Amniotic epithelial cell (primary cell): ENCODE measurements around the gene PLA2G1B.
A peak's percentile ranks its signal among the peaks of the same experiment; 100 is the strongest.

Experiments
- DNase-seq: peaks from one replicate; pipeline ENCODE4 v3.0.0-alpha.2; 2010; ENCODE audit warnings: low read depth

Gene PLA2G1B

GRCh38 chr12:120327593-120327992, at the start of gene PLA2G1B:
TSS of gene PLA2G1B (minus strand) at chr12:120327779. CDS start at chr12:120327753, 26 bp downstream.
- no peak for DNase-seq

DNA sequence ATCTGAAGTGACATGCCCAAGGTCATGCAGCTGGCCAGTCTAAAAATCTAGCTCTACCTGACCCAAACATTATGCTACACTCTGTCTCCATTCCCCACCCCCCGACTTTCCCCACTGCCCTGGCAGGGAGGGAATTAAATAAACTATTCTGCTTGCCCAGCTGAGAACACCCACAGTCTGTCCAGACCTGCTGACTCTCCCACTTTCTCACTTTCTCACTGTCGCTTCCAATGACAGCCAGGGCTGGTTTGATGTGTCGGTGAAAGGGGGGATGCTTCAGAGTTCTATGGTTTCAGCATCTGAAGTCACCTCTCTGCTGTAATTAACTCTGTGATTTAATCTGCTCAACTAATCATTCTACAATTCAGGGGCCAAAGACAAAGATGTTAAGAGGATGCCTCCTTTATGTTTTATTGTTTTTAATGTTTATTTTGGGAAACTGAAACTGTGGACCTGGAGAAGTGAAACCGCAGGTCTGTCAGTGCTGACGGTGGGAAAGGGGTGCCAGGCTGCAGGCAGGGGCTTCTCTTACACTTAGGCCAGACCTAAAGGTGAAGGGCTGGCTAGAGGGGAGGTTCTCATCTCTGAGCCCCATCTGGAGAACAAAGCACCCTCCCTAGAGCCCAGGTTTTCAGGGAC, 49.5 kb upstream of the PLA2G1B start:
- no peak for DNase-seq

DNA sequence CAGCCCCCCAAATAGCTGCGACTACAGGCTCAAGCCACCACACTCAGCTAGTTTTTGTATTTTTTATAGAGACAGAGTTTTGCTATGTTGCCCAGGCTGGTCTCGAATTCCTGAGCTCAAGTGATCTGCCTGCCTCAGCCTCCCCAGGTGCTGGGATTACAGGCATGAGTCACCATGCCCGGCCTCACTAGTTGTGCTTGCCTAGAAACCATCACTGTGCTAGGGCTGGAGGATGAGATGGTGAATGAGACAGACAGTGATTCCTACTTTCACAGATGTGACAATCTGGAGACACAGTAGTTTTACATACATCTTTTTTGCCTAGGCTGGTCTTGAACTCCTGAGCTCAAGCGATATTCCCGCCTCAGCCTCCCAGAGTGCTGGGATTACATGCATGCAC, 48.8 kb upstream of the PLA2G1B start:
- peak; percentile 19 for DNase-seq

- DNase-seq: no peak
Observed at GRCh38 chr12:120376009-120376408, 48.4 kb upstream of the PLA2G1B start.

GRCh38 chr12:120373683-120374082, 46.1 kb upstream of the PLA2G1B start:
- no peak for DNase-seq

- DNase-seq: no peak
Observed at GRCh38 chr12:120370343-120371243, 43.0 kb upstream of the PLA2G1B start.

GRCh38 chr12:120369603-120370342, 42.2 kb upstream of the PLA2G1B start:
- no peak for DNase-seq

DNA sequence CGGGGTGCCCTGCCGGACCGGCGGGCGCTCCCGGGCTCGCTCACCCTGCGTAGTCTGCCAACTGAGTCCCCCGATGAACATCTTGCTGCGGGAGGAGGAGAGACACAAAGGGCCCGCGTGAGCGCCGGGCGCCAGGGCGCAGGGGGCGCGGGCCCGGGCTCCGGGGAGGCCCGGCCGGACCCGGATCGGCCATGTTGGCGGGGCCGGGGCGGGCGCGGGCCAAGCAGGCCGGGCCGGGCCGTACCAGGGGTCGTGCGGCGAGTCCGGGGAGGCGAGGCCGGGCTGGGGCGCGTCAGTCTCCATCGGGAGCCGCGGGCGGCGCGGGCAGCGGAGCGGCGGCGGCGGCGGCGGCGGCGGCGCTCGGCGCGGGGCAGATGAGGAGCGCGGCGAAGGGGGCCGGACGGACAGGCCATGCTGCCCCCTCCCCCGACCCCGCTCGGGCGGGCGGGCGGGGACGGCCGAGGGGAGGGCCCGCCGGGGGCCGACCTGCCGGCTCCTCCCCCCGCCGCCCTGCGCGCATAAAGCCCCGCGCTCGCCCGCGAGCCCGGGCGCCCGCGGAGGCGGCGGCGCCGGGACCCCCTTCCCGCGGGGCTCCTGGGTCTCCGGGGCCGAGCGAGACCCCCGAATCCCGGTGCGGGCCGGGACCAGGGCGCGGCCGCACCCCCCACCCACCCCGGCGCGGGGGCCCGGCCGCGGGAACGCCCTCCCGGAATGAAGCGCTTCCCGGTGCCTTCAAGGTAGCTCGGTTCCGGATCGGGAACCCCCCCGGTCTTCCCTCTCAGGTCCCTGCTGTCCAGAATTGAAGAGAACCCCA, 41.4 kb upstream of the PLA2G1B start, which contains the start of gene MSI1:
Gene MSI1 (minus strand): TSS at position 376 of the 814 bp plus-strand sequence. CDS start 73 bp downstream, at position 303.
- DNase-seq: no peak

GRCh38 chr12:120367924-120368788, 40.6 kb upstream of the PLA2G1B start:
- DNase-seq: no peak

DNA sequence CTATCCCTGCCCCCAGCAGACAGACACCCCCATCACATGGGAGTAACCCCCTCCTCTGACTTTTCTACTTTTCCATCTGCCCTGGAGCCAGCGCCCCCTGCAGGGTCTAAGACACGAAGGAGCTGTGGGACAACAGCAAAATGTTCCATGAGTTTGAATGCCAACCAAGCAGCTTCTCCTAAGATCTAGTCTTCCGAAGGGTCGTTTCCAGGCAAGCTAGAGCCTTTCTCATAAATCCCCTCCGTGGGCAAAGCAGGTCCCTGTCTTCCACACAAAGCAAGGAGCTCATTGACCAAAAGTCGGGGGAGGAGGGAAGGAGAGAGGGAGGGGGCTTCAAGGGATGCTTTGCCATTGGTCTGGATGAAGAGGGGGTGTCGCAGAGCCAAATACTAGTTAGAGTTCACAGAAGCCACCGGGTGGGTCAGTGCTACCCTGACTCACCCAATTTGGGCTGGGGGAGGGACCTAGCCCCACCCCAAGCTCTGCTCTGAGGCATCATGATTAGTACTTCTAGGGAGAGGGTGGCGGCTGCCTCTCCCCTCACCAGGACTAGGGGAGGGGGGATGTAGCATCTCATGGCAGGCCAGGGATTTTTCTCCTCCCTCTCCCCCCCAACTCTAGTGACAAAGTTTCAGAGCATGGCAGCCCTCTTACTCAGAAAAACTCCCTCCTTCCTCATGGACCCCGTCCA, 39.8 kb upstream of the PLA2G1B start:
- DNase-seq: no peak

GRCh38 chr12:120366845-120367232, 39.3 kb upstream of the PLA2G1B start:
- DNase-seq: no peak

DNA sequence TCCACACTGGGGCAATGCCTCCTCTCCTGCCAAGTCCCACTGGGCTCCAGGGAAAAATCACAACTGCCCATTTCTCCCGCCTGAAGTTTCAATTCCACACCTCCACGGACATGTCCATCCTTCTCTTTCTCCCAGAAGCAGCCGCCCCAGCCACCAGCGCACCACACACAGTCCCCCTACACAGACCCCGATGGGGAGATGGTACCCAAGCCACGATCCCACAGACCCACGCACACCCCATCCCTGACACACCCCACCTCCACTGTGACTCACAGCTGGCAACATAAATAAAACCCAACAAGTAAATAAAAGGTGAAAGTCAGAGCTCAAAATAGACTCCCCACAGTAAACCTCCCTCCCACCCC, 38.7 kb upstream of the PLA2G1B start:
- DNase-seq: no peak

DNA sequence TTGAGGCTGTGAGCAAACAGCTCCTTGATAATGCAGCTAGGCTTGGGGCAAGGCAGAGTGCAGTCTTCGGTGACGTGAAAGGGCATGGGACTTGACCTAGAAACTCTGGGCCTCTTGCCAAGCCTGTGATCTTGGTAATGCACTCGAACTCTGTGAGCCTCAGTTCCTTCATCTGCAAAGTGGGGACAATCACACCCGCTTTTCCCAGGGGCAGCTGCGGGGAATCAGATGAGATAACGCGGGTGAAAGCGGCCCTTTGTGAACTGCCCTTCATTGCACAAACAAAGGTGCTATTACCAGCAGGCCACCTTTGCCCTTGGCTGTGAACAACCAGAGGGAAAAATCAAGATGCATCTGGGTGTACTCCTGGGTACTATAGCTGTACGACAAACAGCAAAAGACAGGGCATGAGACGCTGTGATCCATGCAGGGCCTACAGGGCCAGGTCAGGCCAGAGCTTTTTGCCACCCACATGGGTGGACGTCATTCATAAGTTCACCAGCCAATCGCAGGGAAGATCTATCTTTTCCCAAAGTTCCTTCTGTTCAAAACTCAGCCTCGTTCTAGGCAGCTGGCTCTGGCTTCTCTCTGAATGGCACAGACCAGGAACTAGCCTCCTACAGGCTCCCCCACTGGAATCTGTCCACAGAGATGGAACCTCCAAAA, 38.2 kb upstream of the PLA2G1B start:
- DNase-seq: no peak

GRCh38 chr12:120364487-120364886, 36.9 kb upstream of the PLA2G1B start:
- no peak for DNase-seq

DNA sequence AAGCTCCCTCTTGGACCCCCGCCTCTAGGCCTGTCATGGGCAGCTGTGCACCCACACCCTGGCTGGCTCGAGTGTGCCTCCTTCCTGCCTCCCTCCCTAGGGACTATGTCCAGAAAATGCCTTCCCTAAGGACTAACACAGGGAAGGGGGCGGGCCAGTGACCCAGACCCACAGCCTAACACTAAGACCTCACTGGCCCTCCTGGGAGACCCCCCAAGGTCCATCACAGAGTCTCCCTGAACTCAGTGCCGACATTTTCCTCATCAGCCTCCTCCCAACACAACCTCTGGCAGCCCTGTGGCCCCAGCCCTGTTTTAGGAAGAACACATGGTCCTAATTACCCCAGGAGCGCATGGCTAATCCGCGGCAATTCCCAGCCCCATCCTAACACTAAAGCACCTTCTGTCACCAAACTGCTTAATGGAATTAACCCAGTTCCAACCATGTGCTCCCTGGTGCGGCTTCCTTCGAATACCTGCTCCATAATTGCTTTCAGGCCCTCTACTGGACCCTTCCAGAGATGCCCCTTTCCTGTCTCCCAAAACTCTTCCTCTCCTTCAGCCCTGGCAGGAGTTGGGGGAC, 35.8 kb upstream of the PLA2G1B start:
- DNase-seq: no peak

GRCh38 chr12:120362516-120363273, 35.1 kb upstream of the PLA2G1B start:
- no peak for DNase-seq

GRCh38 chr12:120361506-120362208, 34.1 kb upstream of the PLA2G1B start:
- peak; percentile 67 for DNase-seq

DNA sequence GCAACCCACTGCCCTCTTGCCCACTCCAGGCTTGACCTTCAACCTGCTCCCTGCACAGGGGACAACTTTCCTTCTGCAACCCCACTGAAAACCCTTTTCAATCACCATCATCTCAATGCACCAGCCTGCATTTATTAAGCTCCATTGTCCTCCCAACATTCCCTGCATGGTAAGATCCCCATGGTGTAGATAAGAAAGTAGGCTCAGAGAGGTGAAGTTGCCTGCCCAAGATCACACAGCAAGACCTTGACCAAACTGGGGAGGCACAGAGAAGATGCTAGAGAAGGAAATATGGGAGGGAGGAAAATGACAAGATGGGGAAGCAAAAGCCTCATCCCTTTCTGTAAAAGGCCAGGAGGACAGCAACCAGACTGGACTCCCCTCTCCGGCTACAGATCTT, 31.5 kb upstream of the PLA2G1B start:
- DNase-seq: no peak
